GM21529 (cell line): ENCODE measurements around the gene SORBS1.

Experiments used
- ATAC-seq: cut with Tn5 transposase; IDR thresholded peaks from one replicate; pipeline ENCODE4 v1.9.1; 2021; ENCODE audit not compliant: unreplicated experiment

SORBS1 gene

GRCh38 chr10:95561177-95561863 lies at the start of gene SORBS1:
Gene SORBS1, minus strand, starts transcription at chr10:95561371. Its CDS starts 120,236 bp downstream, at chr10:95441135.
- ATAC-seq = peak; percentile 99

DNA sequence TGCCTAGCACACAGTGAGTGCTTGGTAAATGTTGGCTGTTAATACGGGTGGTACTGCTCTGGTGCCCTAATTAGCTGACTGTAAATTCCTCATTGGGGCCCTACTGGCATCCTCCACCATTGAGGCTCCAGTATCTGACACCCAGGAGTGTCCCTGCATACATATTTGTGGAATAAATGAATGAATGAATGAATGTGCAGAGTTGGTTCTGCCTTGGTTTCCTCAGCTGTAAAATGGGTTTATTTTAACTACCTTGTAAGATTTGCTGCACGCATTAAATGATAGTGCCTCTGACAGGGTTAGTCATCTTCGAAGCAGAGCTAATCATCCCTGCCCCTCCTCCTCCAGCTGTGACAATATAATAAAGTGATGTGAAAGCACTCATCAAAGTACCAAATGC lies 49.6 kb upstream of the SORBS1 start:
- no peak for ATAC-seq

- ATAC-seq = no peak
Observed at GRCh38 chr10:95606922-95607321, 45.8 kb upstream of the SORBS1 start.

- ATAC-seq = no peak
Observed at GRCh38 chr10:95605163-95605562, 44.0 kb upstream of the SORBS1 start.

- no peak for ATAC-seq
Observed at GRCh38 chr10:95604630-95605029, 43.5 kb upstream of the SORBS1 start.

GRCh38 chr10:95602382-95602781 lies 41.2 kb upstream of the SORBS1 start:
- ATAC-seq = no peak

- ATAC-seq = peak; percentile 66
Observed at GRCh38 chr10:95601116-95601719, 40.0 kb upstream of the SORBS1 start.

GRCh38 chr10:95600158-95600557 lies 39.0 kb upstream of the SORBS1 start:
- no peak for ATAC-seq

DNA sequence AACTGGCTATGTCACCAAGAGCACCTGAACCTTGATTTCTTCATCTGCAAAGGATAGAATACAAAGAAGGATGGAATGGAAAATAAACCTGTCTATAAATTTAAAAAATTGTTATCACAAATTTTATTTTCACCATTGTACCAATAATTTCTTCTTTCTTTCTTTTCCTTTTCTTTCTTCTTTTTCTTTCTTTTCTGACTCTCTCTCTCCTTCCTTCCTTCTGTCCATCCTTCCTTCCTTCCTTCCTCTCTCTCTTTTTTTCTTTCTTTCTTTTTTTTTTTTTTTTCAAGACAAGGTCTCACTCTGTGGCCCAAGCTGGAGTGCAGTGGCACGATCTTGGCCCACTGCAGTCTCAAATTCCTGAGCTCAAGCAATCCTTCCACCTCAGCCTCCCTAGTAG lies 36.6 kb upstream of the SORBS1 start:
- no peak for ATAC-seq

- ATAC-seq = no peak
Observed at GRCh38 chr10:95588025-95588424, 26.9 kb upstream of the SORBS1 start.

GRCh38 chr10:95579835-95580535 lies 18.8 kb upstream of the SORBS1 start:
- no peak for ATAC-seq

DNA sequence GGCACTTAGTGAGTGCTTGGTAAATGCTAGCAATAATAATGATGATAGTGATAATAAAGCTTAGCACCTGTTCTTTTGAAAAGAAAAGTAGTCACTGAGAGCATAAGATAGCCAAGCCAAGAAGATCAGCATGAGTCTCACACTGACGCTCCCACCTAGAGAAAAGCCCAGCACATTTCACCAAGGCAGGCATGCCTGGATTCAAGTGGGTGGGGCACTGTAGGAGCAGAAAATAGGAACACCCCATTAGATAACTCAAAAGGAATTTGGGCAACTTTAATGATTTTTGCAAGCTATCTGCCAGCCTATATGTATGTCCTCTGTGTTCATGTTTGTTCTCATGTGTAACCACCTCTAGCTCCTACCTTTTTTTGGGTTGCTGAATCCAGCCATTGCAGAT lies 18.1 kb upstream of the SORBS1 start:
- ATAC-seq = no peak

GRCh38 chr10:95578619-95579018 lies 17.4 kb upstream of the SORBS1 start:
- no peak for ATAC-seq

GRCh38 chr10:95574649-95575365 lies 13.6 kb upstream of the SORBS1 start:
- ATAC-seq = no peak

- ATAC-seq = no peak
Observed at GRCh38 chr10:95573964-95574604, 12.9 kb upstream of the SORBS1 start.

DNA sequence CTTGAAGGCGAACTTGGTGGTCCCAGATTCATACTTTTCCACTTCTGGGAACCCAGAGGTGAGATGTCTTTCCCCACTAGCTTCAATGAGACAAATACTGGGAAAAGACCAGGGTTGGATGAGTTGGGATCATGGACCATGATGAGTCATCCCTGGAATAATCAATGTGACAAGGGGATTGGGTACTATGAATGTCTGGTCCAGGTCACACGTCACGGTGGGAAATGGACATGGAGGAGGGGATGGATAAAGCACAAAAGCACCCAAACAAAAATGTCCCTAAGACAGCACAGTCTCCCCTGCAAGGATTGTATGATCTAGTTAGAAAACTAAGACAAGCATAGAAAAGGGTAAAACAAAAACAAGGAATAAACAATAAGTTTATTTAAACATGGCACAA lies 12.4 kb upstream of the SORBS1 start:
- ATAC-seq = no peak

GRCh38 chr10:95572131-95572820 lies 11.1 kb upstream of the SORBS1 start:
- ATAC-seq = no peak

DNA sequence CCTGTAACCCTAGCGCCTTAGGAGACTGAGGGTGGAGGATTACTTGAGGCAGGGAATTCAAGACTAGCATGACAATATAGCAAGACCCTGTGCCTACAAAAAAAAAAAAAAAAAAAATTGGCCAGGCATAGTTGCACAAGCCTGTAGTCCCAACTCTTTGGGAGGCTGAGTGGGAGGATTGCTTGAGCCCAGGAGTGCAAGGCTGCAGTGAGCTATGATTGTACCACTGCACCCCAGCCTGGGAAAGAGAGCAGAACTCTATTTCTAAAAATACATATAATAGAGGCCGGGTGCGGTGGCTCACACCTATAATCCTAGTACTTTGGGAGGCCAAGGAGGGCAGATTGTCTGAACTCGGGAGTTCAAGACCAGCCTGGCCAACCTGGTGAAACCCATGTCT lies 10.2 kb upstream of the SORBS1 start:
- ATAC-seq = no peak

DNA sequence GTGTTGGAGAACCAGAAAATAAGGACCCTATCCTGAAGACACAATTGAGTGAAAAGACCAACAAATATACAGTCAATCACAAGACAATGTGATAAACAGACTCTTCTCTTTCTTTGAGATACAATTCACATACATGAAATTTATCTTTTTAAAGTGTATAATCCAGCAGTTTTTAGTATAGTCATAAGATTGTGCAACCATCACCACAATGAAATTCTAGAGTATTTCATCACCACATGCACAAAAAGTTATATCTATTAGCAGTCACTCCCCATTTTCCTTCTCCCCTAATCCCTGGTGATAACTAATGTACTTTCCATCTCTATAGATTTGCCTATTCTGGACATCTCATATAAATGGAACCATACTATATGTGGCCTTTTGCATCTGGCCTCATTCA lies 8.2 kb upstream of the SORBS1 start:
- ATAC-seq = no peak

GRCh38 chr10:95567903-95568630 lies 6.9 kb upstream of the SORBS1 start:
- ATAC-seq = no peak
